ENCODE measurements around the gene HPSE. TPM values are rescaled to one million over a fixed set of nuclear protein-coding genes. Genes with fewer than 3 reads are reported as not detected.

HPSE gene
- total and polyA plus RNA-seq, 2 of the 13 experiments (the other 11 are each of a cell fraction or from before 2014, with no cell fraction given) = not detected

GRCh38 chr4:83248486-83248885 is 86.2 kb downstream of the HPSE start:
- H3K4me2 ChIP-seq (ENCODE audit: low read depth, low read length) = no peak overlapping the region
- no peak overlapping the region for H2AFZ ChIP-seq (ENCODE audit: low read length)
- 93% methylated on average over 4 of the region's 5 CpGs for WGBS (ENCODE audit: low lambda C conversion rate)
- FAIRE-seq = no peak
- in situ Hi-C loops (cut with HindIII; ENCODE audit: extremely low pct_ligation_motif_present, low pct_unique_long_range_greater_than_20kb) = no loop called here
- ChIA-PET POLR2A (interaction anchor here (1.1 kb wide), 1 partner anchor 36 kb away, joined by 3 read pairs; the partner anchor contains the start of gene COQ2), CTCF (ENCODE audit: low intra/inter-chr PET ratio, low total read pairs) (no interaction called here)
- H3K36me3 ChIP-seq (replicated peaks in 1 of 2; ENCODE audit: control insufficient read depth in 1 of 2, insufficient read depth in 2 of 2, low read length in 2 of 2) = no peaks in the 10 kb centered on the region
- no peaks in the 10 kb centered on the region for H3K4me1 ChIP-seq (ENCODE audit: insufficient read depth, low read length)
- no peak overlapping the region for H3K4me3 ChIP-seq (replicated peaks in 1 of 3; ENCODE audit: insufficient read depth in 1 of 3, low read depth in 2 of 3, low read length in 3 of 3)
- no peaks in the 10 kb centered on the region for H3K27me3 ChIP-seq (ENCODE audit: control insufficient read depth in 1 of 2, insufficient read depth in 2 of 2, low read length in 2 of 2)
- H3K9me3 ChIP-seq (ENCODE audit: low read length) = no peaks in the 10 kb centered on the region
- intact Hi-C loops (cut with micrococcal nuclease; ENCODE audit: unreplicated experiment) = no loop called here
- DNase-seq (ENCODE audit: low spot score) = no peak
- ATAC-seq = no peak
- no peaks in the 10 kb centered on the region for H4K20me1 ChIP-seq (ENCODE audit: insufficient read depth, low read length)
- BruUV-seq (replicated peaks) = no TSS peak
- H3K9ac ChIP-seq (ENCODE audit: insufficient read depth, low read depth, low read length) = no peak overlapping the region
- TF ChIP-seq RFXAP (CRISPR knock-in tag; IDR thresholded peaks at IDR 0.05; ENCODE audit: borderline replicate concordance) (no peak), FOXA1 (IDR thresholded peaks at IDR 0.05) (no peak), FOXA1 (CRISPR knock-in tag; IDR thresholded peaks at IDR 0.05) (no peak), CHCHD3 (CRISPR knock-in tag; IDR thresholded peaks at IDR 0.05) (no peak), ERF (CRISPR knock-in tag; IDR thresholded peaks at IDR 0.05) (no peak), ZNF709 (CRISPR knock-in tag; IDR thresholded peaks at IDR 0.05) (no peak), DRAP1 (CRISPR knock-in tag; IDR thresholded peaks at IDR 0.05) (no peak), ZFP82 (CRISPR knock-in tag; IDR thresholded peaks at IDR 0.05; ENCODE audit: borderline replicate concordance) (no peak), THYN1 (CRISPR knock-in tag; IDR thresholded peaks at IDR 0.05; ENCODE audit: borderline replicate concordance, low read depth) (no peak)
- H3K27ac ChIP-seq (ENCODE audit: extremely low read length, insufficient read depth, low read length) = no peak overlapping the region
- no peaks in the 10 kb centered on the region for H3K79me2 ChIP-seq (ENCODE audit: insufficient read depth, low read length)

Measured in HepG2 (cell line).